CD1c-positive myeloid dendritic cell (primary cell): ENCODE results near the gene NPY4R2.
"Not testable (repeated sequence)": the region's sequence is repeated elsewhere in the genome, so short reads cannot be mapped to it uniquely, and the experiment has no call there.

Source experiments
- DNase-seq: peaks from one replicate; pipeline ENCODE4 v3.0.0-alpha.2; 2016; ENCODE audit errors: extremely low spot score

Gene NPY4R2

DNA sequence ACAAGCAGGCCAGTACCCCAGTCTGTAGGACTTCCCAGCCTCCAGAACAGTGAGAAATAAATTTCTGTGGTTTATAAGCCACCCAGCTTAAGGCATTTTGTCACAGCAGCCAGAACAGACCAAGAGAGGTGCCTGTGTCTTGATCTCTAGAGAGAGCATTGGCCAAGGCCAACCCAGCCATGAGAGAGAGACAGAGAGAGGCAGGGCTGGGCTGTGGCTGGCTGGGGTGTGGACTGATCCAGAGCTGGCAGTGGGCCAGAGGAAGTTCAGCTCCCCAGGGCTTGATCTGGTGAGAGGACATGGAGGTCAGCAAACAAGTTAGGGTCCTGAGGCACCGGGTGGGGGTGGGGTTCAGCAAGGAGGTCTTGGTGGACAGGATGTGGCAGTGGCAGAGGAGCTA lies 14.4 kb downstream of the NPY4R2 start:
- not testable (repeated sequence) for DNase-seq

DNA sequence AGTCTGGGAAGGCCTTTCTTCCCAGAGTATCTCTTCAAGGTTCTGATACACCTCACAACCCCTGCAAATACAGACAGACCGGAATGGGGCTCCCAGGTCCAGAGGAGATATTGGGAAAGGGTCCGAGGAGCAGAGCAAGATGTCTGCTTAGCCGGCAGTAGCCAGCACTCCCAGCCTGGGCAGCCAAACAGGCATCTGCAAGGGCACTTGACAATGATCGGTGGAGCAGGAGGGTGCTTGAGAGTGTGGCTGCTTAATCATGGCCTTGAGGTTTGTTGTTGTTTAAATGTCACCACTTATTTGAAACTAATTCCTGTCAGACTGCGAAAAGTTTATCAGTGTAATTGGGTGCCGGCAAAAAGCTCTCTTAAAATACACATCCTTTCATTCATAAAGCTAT lies 15.0 kb downstream of the NPY4R2 start:
- DNase-seq, result not testable (repeated sequence)

DNA sequence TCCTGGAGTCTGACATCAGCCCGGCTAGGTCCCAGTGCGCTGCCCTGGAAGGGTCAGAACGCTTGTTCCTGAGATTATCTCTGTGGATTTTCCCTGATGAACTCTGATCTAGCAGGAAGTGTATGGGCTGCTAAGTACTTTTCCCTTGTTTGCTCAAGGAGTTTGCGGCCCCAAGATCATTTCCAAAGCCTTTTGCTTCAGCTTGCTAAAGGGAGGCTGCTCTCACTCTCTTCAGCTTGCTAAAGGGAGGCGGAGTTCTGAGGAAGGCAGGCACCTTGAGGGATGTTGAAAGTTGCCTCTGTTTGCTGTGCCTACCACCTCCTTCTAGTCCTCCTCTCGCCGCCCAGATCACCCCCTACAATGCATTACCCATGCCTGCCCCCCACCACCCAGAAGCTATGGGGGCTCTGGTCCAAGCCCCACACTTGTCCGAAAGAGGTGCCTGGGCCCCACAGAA lies 18.3 kb downstream of the NPY4R2 start:
- not testable (repeated sequence) for DNase-seq

DNA sequence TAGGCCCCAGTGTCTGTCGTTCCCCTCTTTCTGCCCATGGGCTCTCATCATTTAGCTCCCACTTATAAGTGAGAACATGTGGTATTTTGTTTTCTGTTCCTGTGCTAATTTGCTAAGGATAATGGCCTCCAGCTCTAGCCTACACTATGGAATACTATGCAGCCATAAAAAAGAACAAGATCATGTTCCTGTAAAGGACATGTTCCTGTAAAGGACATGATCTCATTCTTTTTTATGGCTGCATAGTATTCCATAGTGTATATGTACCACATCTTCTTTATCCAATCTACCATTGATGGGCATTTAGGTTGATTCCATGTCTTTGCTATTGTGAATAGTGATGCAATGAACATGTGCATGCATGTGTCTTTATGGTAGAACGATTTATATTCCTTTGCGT lies 19.2 kb downstream of the NPY4R2 start:
- DNase-seq, result not testable (repeated sequence)

DNA sequence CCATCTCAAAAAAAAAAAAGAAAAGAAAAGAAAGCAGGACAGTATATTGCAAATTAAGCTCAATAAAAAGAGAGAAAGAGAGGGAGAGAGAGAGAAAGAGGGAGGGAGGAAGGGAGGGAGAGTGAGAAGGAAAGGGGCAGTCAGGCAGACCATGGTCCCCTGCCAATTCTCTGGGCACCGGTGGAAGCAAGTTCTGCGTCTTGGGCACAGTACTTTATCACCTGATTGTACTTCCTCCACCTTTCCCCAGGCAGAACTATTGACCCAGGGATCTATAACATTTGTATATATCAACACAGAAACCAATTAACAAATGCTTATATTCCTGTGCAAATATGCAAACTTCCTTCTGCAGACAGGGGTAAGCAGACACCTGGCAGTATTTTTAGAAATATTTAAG lies 22.4 kb downstream of the NPY4R2 start:
- not testable (repeated sequence) for DNase-seq

DNA sequence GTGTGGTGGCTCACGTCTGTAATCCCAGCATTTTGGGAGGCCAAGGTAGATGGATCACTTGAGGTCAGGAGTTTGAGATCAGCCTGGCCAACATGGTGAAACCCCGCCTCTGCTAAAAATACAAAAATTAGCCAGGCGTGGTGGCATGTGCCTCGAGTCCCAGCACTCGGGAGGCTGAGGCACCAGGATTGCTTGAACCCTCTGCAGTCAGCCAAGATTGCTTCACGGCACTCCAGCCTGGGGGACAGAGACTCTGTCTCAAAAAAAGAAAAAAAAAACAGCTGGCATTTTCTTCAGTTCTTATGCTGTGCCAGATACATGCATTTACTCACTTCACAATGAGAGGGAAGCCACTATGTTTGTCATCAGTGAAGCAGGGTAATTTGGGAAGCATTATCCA lies 22.9 kb downstream of the NPY4R2 start:
- not testable (repeated sequence) for DNase-seq

DNA sequence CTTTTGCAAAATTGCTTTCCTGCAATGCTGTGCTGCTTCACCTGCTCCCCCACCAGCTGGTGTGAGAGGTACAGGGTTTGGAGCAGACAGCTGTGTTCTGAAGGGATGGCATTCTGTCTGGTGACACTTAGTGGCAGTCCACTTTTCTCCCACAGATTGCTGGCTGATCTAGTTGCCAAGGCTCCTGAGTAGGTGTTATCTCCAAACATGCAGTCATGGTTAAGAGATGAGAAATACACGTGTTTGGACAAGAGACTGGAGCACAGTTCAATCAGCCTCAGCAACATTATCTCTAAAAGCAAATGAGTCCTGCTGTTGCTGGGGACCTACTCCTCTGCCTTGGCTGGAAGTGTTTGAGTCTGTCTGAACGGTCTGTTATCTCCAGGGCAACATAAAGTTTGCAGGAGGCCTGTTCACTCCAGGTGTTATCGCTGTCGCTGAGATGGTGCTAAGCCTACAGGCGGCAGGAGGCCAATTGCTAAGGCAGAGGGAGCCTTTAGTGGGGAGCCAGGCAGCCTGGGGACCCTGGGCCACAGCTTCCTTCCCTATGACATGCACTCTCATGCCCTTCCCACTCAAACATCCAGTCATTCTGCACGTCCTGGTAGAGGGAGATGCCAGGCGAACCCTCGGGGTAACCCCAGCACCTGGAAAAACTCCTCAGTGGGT lies 24.0 kb downstream of the NPY4R2 start:
- DNase-seq, result not testable (repeated sequence)

DNA sequence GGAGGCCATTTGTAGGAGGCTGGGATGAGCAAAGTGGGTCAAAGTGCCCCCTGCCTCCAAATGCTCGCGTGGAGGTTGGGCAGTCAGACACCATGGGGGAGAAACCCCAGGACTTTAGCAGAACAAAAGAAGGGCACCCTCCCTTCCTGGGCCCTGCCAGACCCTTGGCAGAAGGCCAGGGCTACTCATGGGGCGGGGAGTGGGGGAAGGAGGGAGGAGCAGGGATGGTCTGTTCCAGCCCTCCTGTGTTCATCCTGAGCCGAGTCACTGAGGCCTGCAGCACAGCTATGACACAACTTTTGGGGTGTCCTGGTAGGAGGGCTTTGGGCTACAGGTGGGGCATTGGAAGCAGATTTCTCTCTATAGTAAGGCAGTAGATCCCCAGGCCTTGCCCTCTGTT lies 24.9 kb downstream of the NPY4R2 start:
- not testable (repeated sequence) for DNase-seq

DNA sequence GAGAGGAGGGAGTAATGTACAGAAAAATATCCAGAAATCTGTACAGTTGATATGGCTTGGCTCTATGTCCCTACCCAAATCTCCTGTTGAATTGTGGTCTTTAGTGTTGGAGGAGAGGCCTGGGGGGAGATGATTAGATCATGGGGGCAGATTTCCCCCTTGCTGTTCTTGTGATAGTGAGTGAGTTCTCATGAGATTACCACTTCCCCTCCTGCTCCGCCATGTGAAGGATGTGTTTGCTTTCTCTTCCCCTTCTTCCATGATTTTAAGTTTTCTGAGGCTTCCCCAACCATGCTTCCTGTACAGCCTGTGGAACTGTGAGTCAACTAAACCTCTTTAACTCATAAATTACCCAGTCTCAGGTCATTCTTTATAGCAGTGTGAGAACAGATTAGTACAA lies 29.0 kb downstream of the NPY4R2 start:
- DNase-seq, result peak; percentile 10

DNA sequence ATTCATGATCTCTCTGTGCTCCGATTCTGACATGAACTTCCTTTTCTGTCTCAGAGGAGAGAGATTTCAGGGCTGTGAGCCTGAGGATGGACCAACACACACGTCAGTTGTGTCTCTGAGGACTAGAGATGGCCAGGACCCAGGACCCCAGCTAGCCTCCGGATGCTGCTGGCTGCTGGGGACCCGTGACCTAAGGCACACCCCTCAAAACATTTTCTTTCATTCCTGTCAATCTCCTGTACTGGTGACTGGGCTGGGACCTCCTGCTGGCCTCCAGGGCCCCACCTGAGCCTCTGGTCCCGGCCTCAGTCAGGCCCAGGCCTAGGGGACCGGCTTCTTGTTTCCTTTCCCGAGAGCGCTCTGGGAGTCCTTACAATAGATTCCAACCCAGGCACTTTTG lies 38.7 kb downstream of the NPY4R2 start:
- not testable (repeated sequence) for DNase-seq

DNA sequence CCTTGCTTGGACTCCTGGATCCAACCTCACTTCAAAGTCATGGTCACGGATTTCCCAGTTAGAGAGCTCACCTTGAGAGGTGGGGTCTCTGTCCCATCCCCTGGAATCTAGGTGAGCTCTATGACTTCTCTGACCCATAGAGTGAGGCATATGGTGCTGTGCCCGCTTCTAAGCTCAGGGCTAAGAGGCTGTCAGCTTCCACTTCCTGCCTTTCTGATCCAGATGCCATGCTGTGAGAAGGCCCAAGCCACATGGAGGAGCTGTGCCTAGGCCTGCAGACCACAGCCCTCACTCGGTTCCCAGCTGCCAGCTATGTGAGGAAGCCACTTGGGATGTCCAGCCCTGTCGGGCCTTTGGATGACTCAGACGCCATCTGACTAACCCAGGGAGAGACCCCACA lies 41.2 kb downstream of the NPY4R2 start:
- DNase-seq, result not testable (repeated sequence)

DNA sequence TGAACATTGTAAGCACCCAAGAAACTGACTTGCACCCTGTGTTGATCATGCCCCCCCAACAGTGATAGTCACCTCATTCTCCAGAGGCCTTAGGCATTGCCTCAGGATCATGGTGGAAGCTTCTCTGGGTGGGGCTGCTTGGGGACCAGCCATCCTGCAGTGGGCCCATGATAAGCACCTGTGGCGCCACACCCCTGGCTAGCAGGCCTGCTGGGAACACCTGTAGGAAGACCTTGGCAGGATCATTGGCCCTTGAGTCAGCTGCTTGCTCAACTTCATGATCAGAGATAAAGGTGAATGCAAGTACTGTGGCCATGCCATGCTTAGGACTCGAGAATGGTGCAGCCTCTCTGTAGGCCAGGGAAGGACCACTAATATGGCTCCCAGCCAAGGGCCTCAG lies 42.2 kb downstream of the NPY4R2 start:
- not testable (repeated sequence) for DNase-seq

DNA sequence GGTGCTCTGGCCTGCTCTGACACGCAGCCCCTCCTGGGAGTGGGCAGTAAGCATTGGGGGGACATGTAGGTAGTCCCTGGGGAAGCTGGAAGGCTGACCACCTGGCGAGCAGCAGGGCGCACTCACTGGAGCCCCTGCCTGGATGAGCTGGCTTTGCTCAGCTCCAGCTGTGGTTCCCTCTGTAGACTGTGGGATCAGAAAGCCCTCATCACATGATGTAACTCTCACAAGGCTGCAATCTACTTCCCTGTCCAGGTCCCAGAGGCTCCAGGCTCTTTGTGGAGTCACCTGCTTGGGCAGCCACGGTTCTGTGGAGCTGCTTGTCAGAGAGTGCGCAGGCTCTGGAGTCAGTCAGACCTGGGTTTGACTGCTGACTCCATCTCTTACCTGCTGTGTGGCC lies 44.3 kb downstream of the NPY4R2 start:
- DNase-seq, result not testable (repeated sequence)

DNA sequence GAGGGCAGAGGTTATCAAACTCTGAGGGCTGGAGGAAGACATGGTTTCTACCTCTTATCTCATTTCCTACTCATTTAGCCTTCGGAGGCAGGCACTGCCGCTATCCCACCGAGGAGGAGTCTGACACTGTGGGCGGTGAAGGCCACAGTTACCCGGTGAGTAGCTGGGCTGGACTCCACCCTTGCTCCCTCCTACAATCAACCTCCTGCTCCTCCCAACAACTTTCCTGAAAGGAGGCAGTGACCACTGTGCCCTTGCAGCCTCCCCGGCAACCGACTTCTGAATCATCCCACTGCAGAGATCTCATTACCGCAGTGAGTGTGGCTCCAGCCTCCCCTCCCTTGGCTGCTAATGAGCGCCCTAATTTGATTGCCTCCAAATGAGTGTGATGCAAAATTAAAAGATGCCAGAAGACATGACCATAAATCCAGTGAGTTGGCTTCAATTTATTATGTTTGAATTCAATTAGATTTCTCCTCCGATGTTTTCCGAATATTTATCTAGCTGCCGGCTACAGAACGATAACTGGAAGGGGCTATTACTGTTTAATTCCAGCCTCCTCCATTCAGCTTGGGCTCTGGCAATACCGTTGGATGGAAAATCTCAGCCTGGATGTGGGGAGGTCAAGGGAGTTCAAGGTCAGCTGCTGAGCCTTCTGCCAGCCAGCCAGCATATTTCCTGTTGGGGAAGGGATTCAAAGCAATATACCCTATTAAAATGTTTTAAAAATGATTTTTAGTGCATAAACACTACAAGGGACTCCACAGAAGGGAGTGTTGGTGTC lies 46.0 kb downstream of the NPY4R2 start:
- not testable (repeated sequence) for DNase-seq

DNA sequence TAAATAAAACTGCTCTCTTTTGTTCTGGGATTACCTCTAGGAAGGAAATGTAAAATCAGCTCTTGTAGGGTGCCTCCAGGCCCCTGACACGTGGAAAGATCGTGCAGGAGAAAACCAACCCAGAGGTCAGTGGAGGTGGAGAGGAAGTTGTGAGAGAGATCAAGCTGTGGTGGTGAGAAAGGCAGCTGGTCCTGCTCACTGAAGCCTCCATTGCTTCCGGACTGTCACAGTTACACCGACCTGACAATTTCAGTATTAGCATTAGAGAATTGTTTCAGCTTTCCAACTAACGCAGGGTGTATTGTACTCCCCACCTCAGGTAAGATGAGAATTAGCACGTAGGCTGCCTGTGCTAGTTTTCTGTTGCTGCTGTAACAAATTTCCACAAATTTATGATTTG lies 50.5 kb downstream of the NPY4R2 start:
- not testable (repeated sequence) for DNase-seq

DNA sequence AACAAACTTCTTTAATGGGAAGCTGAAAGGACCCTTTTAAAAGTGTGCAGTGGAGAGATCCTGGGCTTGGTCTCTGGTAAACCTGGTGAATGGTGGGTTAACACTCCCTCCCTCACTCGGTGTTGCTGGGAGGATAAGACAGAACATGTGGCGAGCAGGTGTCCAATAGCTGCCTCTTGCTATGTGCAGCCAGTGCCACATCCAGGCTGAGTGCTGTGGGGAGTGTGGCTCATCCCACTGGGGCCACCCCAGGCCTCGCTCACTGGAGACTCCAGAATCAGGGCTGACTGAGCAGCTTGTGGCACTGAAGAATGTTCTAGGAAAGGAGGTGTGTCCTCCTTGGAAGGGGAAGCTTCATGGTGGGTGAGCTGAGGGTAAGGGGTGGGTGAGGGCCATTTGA lies 51.6 kb downstream of the NPY4R2 start:
- not testable (repeated sequence) for DNase-seq

DNA sequence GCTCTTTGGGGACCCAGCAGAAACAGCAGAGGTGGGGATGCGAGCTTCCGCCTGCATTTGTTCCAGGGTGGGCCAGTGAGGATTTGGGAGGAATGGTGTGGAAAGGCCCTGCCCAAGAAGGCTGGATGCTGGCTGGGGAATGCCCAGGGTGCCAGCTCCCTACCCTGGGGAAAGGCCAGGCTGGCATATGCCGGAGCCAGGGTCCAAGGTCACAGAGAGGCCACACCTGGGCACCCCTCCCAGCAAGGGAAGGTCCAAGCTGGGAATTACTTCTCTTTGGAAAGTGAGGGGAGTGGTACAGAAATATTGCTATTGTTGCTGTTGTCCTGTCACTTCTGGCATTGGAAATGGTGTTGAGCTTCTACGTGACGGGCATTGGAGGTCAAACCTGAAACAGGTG lies 53.1 kb downstream of the NPY4R2 start:
- DNase-seq, result not testable (repeated sequence)

DNA sequence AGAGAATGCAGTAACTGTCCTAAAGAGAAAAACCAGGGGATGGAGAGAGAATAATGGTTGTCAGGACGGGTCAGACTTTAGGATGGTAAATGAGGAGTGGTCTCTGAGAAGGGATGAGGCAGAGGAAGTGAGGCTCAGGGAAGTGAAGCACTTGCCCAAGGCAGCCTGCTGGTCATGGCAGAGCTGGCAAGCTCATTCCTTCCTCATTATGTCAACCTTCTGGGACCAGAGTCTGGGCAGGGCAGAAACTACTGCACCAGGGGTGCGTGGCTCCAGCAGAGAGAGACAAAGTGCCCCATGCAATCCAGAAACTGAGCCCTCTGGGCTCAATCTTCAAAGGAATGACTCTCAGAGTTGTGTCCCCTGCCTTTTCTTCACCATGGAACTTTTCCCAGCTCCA lies 53.6 kb downstream of the NPY4R2 start:
- not testable (repeated sequence) for DNase-seq
